ENCODE data around the gene CEACAM5. TPM values are rescaled to one million over a fixed set of nuclear protein-coding genes. Genes with fewer than 3 reads are reported as not detected.
"Not testable (repeated sequence)": the region's sequence is repeated elsewhere in the genome, so short reads cannot be mapped to it uniquely, and the experiment has no call there.

CEACAM5 gene
- total RNA-seq, 2 experiments from 2014 or later = not detected

DNA sequence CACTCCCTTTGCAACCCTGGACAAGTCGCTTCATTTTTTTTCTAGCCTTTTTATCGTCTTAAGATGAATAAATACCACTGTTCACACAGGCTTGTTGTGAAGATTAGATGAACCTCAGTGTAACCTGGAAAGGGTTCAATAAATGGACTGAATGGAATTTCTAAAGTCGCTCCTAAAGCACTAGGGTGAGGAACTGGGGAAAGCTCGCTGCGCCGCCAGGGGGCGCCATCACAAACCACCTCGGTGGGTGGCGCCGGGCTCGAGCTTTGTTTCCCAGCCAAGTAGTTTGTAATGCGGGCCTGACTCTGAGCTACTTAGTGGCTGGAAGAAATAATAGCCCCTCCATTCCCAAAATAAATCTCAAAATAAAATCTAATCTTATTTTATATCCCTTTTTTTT is 44.7 kb downstream of the CEACAM5 start:
- no peaks in the 10 kb centered on the region for H3K36me3 Mint-ChIP-seq (ENCODE audit: low read depth)
- DNase-seq = peak; percentile 84
- H3K9me3 Mint-ChIP-seq = no peaks in the 10 kb centered on the region
- intact Hi-C loops (cut with micrococcal nuclease) = no loop called here
- H3K4me3 Mint-ChIP-seq = no peak overlapping the region
- H3K27me3 Mint-ChIP-seq = peaks cover 29% of the 10 kb centered on the region
- ChIA-PET POLR2A (interaction anchor here (0.9 kb wide), 1 partner anchor 27 kb away, joined by 3 read pairs; no protein-coding TSS in a partner anchor), CTCF (interaction anchor here (0.6 to 7.7 kb wide), 54 partner anchors 9 to 346 kb away, joined by 3 to 177 read pairs (median 4); partner anchors contain the start of genes CEACAM3 and CEACAM5)
- ATAC-seq = no peak
- TF ChIP-seq, protein P1, sequence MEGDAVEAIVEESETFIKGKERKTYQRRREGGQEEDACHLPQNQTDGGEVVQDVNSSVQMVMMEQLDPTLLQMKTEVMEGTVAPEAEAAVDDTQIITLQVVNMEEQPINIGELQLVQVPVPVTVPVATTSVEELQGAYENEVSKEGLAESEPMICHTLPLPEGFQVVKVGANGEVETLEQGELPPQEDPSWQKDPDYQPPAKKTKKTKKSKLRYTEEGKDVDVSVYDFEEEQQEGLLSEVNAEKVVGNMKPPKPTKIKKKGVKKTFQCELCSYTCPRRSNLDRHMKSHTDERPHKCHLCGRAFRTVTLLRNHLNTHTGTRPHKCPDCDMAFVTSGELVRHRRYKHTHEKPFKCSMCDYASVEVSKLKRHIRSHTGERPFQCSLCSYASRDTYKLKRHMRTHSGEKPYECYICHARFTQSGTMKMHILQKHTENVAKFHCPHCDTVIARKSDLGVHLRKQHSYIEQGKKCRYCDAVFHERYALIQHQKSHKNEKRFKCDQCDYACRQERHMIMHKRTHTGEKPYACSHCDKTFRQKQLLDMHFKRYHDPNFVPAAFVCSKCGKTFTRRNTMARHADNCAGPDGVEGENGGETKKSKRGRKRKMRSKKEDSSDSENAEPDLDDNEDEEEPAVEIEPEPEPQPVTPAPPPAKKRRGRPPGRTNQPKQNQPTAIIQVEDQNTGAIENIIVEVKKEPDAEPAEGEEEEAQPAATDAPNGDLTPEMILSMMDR (IDR thresholded peaks at IDR 0.05) = peak; percentile 85
- H3K27ac Mint-ChIP-seq = no peak overlapping the region
- peaks cover 3% of the 10 kb centered on the region for H3K4me1 Mint-ChIP-seq (ENCODE audit: low read depth)

DNA sequence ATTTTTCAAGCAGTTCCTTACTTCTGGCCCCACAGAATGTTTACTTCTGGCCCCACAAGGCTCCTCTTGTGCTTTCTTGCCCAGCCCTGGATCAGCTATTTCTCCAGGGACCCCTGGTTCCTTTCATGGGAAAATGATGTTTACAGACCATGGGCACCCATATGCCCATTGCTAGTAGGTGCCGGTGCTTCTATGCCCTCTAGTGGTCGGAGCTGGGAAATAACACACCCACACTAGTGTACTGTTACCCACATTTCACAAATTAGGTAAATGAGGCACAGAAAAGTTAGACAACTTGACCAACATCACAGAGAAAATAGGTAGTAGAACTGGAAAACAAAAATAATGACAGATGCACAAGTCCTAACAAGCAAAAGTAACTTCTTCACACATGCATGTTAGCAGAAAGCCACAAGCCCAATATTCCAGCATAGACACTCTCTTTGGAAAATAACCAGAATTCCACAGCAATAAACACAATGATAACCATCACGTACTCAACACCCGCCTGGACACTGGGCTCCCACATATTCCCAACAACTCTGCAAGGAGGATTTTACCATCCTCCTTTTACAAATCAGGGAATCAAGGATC is 45.6 kb downstream of the CEACAM5 start:
- H3K4me3 Mint-ChIP-seq = no peak overlapping the region
- CTCF ChIA-PET = interaction anchor here (0.8 to 7.7 kb wide), 45 partner anchors 8 to 305 kb away, joined by 3 to 177 read pairs (median 6); partner anchors contain the start of genes CEACAM3 and CEACAM5
- peaks cover 24% of the 10 kb centered on the region for H3K27me3 Mint-ChIP-seq
- no peak overlapping the region for H3K27ac Mint-ChIP-seq
- H3K4me1 Mint-ChIP-seq (ENCODE audit: low read depth) = peaks cover 3% of the 10 kb centered on the region
- peak; percentile 86 for DNase-seq
- H3K36me3 Mint-ChIP-seq (ENCODE audit: low read depth) = no peaks in the 10 kb centered on the region
- TF ChIP-seq, protein P1 (IDR thresholded peaks at IDR 0.05) = peak; percentile 72
- ATAC-seq = peak; percentile 96
- POLR2A ChIA-PET = no interaction called here
- no peaks in the 10 kb centered on the region for H3K9me3 Mint-ChIP-seq
- intact Hi-C loops (cut with micrococcal nuclease) = loop anchor here (2.0 kb wide), 1 partner anchor 31 kb away; no protein-coding TSS in a partner anchor

DNA sequence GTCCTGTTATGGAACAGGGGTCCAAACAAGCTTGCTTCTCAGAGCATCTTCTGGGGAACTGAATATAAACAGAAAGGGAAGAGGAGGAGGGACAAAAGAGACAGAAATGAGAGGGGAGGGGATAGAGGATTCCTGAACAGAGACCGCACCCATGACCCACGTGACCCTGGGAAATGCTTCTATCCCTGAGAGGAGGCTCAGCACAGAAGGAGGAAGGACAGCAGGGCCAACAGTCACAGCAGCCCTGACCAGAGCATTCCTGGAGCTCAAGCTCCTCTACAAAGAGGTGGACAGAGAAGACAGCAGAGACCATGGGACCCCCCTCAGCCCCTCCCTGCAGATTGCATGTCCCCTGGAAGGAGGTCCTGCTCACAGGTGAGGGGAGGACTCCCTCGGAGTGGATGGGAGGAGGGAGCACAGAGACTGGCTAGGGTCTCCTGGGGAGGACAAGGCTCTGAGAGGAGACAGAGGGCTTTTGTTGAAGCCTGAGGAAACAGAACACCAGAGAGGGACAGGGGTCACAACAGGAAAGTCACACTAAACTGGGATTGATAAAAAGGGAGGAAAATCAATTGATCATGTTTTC is 47.0 kb downstream of the CEACAM5 start, which contains the start of gene CEACAM6:
Gene CEACAM6, plus strand, starts transcription at position 203 of the 586 bp plus-strand sequence. Its CDS starts 109 bp downstream, at position 312.
- Mint-ChIP-seq H3K4me3 (no peak within 1 kb of the TSS), H3K4me1 (ENCODE audit: low read depth) (peaks cover 3% of the 10 kb centered on the region), H3K27me3 (peaks cover 34% of the 10 kb centered on the region), H3K27ac (no peak within 1 kb of the TSS), H3K9me3 (no peaks in the 10 kb centered on the region), H3K36me3 (ENCODE audit: low read depth) (no peaks in the 10 kb centered on the region)
- no peak for DNase-seq
- intact Hi-C loops (cut with micrococcal nuclease) = loop anchor here (2.0 kb wide), 1 partner anchor 29 kb away; no protein-coding TSS in a partner anchor
- ChIA-PET POLR2A (no interaction called here), CTCF (interaction anchor here (0.6 to 7.7 kb wide), 10 partner anchors 14 to 114 kb away, joined by 3 to 177 read pairs (median 44); partner anchors contain the start of gene CEACAM3)
- TF ChIP-seq, protein P1 (IDR thresholded peaks at IDR 0.05) = no peak
- ATAC-seq = no peak

DNA sequence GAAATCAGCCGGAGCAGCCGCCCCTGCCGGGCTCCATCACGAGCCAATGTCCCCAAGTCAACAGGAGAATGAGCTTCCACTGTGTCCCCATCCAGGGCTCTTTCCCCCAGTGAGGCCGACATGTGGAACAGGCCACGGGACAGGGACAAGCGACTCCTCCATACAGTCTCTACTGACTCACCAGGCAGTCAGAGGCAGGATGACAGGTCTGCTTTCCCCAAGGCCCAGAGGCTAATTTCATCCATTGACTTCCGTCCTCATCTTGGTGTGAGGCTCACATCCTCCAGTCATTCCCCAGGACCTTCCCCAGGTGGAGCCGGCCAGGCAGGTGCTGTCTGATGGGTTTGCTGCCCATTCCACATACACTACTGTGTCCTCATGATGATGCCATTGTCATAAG is 50.4 kb downstream of the CEACAM5 start:
- POLR2A ChIA-PET = no interaction called here
- Mint-ChIP-seq H3K27me3 (peaks cover 43% of the 10 kb centered on the region), H3K4me1 (ENCODE audit: low read depth) (peaks cover under 1% of the 10 kb centered on the region), H3K9me3 (no peaks in the 10 kb centered on the region), H3K27ac (no peak overlapping the region), H3K36me3 (ENCODE audit: low read depth) (no peaks in the 10 kb centered on the region), H3K4me3 (no peak overlapping the region)
- CTCF ChIA-PET = interaction anchor here (0.9 to 1.1 kb wide), 2 partner anchors 35 to 78 kb away, joined by 3 read pairs; no protein-coding TSS in a partner anchor
- TF ChIP-seq, protein P1 (IDR thresholded peaks at IDR 0.05) = no peak
- DNase-seq = no peak
- ATAC-seq = no peak
- intact Hi-C loops (cut with micrococcal nuclease) = no loop called here

DNA sequence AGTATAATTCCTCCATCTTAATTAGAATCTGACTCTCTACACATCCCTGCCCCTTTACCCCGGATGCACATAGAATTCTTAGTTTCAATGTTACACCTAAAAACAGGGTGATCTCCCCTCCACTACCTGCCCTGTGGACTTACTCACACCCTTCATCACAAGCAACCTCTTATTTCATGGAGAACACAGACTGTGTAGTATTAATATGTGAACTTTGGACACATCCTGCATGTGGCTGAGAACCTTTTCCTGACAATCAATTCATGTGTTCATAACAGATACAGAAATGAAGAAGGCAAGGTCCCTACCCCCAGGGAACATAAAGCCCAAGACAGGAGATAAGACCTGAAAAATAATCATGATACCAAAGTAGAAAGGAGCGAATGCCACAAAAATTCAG is 58.7 kb downstream of the CEACAM5 start:
- no peak overlapping the region for H3K4me3 Mint-ChIP-seq

DNA sequence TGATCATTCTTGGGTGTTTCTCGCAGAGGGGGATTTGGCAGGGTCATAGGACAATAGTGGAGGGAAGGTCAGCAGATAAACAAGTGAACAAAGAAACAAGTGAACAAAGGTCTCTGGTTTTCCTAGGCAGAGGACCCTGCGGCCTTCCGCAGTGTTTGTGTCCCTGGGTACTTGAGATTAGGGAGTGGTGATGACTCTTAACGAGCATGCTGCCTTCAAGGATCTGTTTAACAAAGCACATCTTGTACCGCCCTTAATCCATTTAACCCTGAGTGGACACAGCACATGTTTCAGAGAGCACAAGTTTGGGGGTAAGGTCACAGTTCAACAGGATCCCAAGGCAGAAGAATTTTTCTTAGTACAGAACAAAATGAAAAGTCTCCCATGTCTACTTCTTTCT is 59.7 kb downstream of the CEACAM5 start:
- H3K4me3 Mint-ChIP-seq; DNase-seq; intact Hi-C loops (cut with micrococcal nuclease); H3K4me1 Mint-ChIP-seq (ENCODE audit: low read depth); POLR2A ChIA-PET; H3K27ac Mint-ChIP-seq; H3K9me3 Mint-ChIP-seq; H3K36me3 Mint-ChIP-seq (ENCODE audit: low read depth); ATAC-seq: not testable (repeated sequence)
- H3K27me3 Mint-ChIP-seq = peaks cover 38% of the 10 kb centered on the region
- CTCF ChIA-PET = interaction anchor here (0.9 to 1.2 kb wide), 4 partner anchors 13 to 26 kb away, joined by 3 to 6 read pairs (median 4); no protein-coding TSS in a partner anchor

More for the DNA sequence above, 58.7 kb downstream of the CEACAM5 start:
- no peaks in the 10 kb centered on the region for H3K4me1 Mint-ChIP-seq (ENCODE audit: low read depth)
- peaks cover 41% of the 10 kb centered on the region for H3K27me3 Mint-ChIP-seq
- DNase-seq (no peak), ATAC-seq (no peak)
- TF ChIP-seq, protein P1 (IDR thresholded peaks at IDR 0.05) = no peak
- no peaks in the 10 kb centered on the region for H3K9me3 Mint-ChIP-seq
- CTCF ChIA-PET = interaction anchor here (0.9 to 1.2 kb wide), 4 partner anchors 14 to 27 kb away, joined by 3 to 6 read pairs (median 4); no protein-coding TSS in a partner anchor
- POLR2A ChIA-PET = no interaction called here
- no peaks in the 10 kb centered on the region for H3K36me3 Mint-ChIP-seq (ENCODE audit: low read depth)
- intact Hi-C loops (cut with micrococcal nuclease) = no loop called here
- H3K27ac Mint-ChIP-seq = no peak overlapping the region
